Mammary epithelial cell (primary cell): Measurements from ENCODE around the gene PAPOLG.

ENCODE experiments used
- CTCF ChIP-seq, 2 donors: IDR thresholded peaks in 1 of 2; conservative IDR thresholded peaks in 1 of 2; 2 replicates each; pipeline ENCODE4 v1.5.1; 2011 to 2012; ENCODE audit warnings: inconsistent platforms in 2 of 2, low read length in 2 of 2, mild to moderate bottlenecking in 2 of 2, control low read depth in 1 of 2, low read depth in 1 of 2; ENCODE audit not compliant: insufficient read depth in 1 of 2; ENCODE audit errors: extremely low read depth in 1 of 2
- EZH2 ChIP-seq: IDR thresholded peaks from 2 replicates; pipeline ENCODE4 v1.6.1; 2012; ENCODE audit warnings: low read length, inconsistent platforms, borderline replicate concordance

GRCh38 chr2:60764736-60765534 is 8.9 kb downstream of the PAPOLG start:
- no peak for TF ChIP-seq CTCF (conservative IDR thresholded peaks at IDR 0.05 in 1 of 2, IDR thresholded peaks at IDR 0.05 in 1 of 2; ENCODE audit: extremely low read depth in 1 of 2, insufficient read depth in 1 of 2, low read depth in 1 of 2, low read length in 2 of 2)
- TF ChIP-seq EZH2: no peak
